HG02642 (cell line): Measurements from ENCODE around the gene DMAP1.

ENCODE experiments used
- ATAC-seq: cut with Tn5 transposase; IDR thresholded peaks from one replicate; pipeline ENCODE4 v1.9.1; 2021; ENCODE audit warnings: mild to moderate bottlenecking; ENCODE audit not compliant: unreplicated experiment, poor library complexity

The DMAP1 gene

GRCh38 chr1:44227211-44227610, 13.9 kb downstream of the DMAP1 start:
- ATAC-seq = no peak

GRCh38 chr1:44228218-44228617, 14.9 kb downstream of the DMAP1 start:
- no peak for ATAC-seq

GRCh38 chr1:44229435-44230167, 16.3 kb downstream of the DMAP1 start:
- ATAC-seq = no peak

- no peak for ATAC-seq
These were observed 17.5 kb downstream of the DMAP1 start for GRCh38 chr1:44230796-44231195.

- ATAC-seq = no peak
These were observed 20.3 kb downstream of the DMAP1 start for GRCh38 chr1:44233593-44233992.

GRCh38 chr1:44235808-44236207, 22.5 kb downstream of the DMAP1 start:
- no peak for ATAC-seq

- no peak for ATAC-seq
These were observed 23.4 kb downstream of the DMAP1 start for GRCh38 chr1:44236490-44237272.

GRCh38 chr1:44237721-44238457, 24.6 kb downstream of the DMAP1 start:
- ATAC-seq = peak; percentile 58

GRCh38 chr1:44238660-44239059, 25.4 kb downstream of the DMAP1 start:
- no peak for ATAC-seq

GRCh38 chr1:44239331-44239960, 26.2 kb downstream of the DMAP1 start:
- ATAC-seq = no peak

- ATAC-seq = no peak
These were observed 26.7 kb downstream of the DMAP1 start for GRCh38 chr1:44239961-44240371.

- no peak for ATAC-seq
These were observed 27.8 kb downstream of the DMAP1 start for GRCh38 chr1:44240802-44241671.

GRCh38 chr1:44242746-44243145, 29.5 kb downstream of the DMAP1 start:
- no peak for ATAC-seq

- no peak for ATAC-seq
These were observed 30.7 kb downstream of the DMAP1 start for GRCh38 chr1:44243782-44244495.

GRCh38 chr1:44244986-44245385, 31.7 kb downstream of the DMAP1 start:
- no peak for ATAC-seq

- no peak for ATAC-seq
These were observed 33.5 kb downstream of the DMAP1 start for GRCh38 chr1:44246806-44247205.

- no peak for ATAC-seq
These were observed 36.3 kb downstream of the DMAP1 start for GRCh38 chr1:44249543-44249942.

GRCh38 chr1:44250068-44250781, 37.0 kb downstream of the DMAP1 start:
- no peak for ATAC-seq
